ENCODE data around the gene SIPA1L3.
"Not testable (repeated sequence)": the region's sequence is repeated elsewhere in the genome, so short reads cannot be mapped to it uniquely, and the experiment has no call there.

SIPA1L3 gene

DNA sequence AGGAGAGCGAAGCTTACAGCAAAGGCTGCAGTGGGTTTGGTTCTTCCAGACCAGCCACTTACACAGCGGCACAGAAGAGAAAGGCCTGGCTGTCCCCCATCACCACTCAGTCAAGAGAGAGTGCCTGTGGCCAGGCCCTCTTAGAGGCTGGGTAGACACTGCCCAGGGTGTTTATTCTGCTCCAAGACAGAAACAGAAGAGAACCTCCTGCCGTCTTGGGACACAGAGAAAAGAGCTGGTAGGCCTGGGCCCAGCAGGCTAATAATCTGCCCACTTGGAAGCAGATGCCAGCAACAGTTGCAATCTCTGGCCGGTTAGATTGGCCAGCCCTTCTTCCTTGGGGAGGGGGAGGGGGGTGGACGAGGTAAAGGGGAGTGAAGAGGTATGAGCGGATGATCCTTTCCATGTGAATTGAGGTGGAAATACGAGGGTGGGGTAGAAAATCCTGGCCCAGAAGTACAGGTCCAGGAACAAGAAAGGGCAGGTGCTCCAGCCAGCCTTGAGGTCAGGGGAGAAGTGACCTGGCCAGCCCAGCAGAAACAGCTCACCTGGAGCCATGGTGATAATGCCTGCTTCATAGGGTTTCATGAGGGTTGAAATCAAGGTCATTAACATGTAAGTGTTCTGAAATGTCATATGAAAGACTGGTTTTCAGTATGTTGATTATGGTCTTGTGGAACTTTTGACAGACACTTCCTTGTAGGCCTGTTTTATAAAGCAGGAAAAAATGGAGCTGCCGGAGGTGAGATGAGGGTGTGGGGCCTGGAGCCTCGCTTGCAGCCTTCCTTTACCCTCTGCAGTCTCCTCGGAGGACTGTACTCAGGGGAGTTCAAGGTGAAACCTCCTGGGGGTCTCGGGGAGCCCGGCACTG, 116.9 kb downstream of the SIPA1L3 start:
- H3K36me3 Mint-ChIP-seq (ENCODE audit: low read depth) = peaks cover 14% of the 10 kb centered on the region
- peak overlapping the region; percentile 58 for H3K27ac Mint-ChIP-seq
- peaks cover 63% of the 10 kb centered on the region for H3K4me1 Mint-ChIP-seq (ENCODE audit: low read depth)
- intact Hi-C loops (cut with micrococcal nuclease) = no loop called here
- H3K9me3 Mint-ChIP-seq = no peaks in the 10 kb centered on the region
- H3K27me3 Mint-ChIP-seq = no peaks in the 10 kb centered on the region
- no peak overlapping the region for H3K4me3 Mint-ChIP-seq

DNA sequence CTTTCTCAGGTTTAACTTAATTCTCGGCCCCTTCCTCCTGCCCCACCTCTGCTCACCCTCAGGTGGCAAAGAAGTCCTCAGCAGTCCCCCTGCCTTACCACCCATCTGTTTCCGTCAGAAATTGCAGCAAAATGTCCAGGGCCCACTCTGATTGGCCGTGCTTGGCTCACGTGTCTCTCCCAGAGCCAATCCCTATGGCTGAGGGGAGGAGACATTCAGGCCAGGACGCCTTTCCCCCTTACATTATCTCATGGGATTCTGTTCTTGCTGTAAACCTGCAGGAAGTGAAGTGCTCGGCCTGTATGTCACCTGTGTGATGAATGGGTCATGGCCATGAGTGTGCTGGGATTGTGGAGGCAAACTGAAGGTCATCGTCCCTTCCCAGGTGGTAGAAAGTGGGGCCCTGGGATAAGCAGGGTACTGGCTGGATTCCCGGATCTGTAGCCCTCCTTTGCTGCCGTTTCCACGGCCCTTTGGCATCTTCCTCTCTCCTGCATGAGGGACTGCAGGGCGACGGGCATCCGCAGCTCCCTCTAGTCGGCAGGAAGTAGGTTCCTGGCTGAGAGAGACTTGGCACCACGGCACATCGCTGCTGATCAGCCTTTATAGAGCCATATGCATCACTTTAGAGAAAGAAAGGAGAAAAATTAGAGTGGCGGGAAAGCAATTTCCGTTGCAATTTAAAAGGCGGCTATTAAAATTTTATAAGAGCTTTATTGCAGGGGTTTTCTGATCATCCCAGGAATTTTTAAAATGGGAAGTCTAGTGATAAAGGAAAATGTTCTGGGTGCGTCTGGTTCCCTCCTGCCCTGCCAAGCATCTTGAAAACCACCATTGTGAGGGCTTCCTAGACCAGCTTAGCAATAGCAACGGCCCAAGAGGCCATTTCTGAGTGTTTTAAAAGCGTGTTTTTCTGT, 118.2 kb downstream of the SIPA1L3 start:
- H3K36me3 Mint-ChIP-seq (ENCODE audit: low read depth) = peaks cover 20% of the 10 kb centered on the region
- H3K27me3 Mint-ChIP-seq = no peaks in the 10 kb centered on the region
- no peak overlapping the region for H3K4me3 Mint-ChIP-seq
- H3K27ac Mint-ChIP-seq = no peak overlapping the region
- no peaks in the 10 kb centered on the region for H3K9me3 Mint-ChIP-seq
- peaks cover 50% of the 10 kb centered on the region for H3K4me1 Mint-ChIP-seq (ENCODE audit: low read depth)
- intact Hi-C loops (cut with micrococcal nuclease) = no loop called here

DNA sequence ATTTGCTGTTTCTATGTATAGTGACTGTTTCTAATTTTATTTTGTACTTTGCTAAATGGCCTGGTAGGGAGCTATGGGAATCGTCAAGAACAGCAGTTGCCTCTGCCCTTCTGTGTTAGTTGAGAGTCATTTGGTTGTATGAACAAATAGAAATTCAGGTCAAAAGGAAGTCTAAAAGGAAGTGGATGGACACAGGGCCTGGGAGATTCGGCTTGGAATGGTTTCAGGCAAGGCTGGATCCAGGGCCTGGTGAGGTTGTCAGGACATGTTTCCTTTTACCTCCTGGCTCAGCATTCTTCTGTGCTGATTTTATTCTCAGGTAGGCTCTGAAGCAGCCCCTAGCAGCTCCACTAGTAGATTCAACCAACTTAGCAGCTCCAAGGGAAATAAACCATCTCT, 118.9 kb downstream of the SIPA1L3 start:
- Mint-ChIP-seq H3K27ac (no peak overlapping the region), H3K36me3 (ENCODE audit: low read depth) (peaks cover 26% of the 10 kb centered on the region), H3K4me3 (no peak overlapping the region), H3K9me3 (no peaks in the 10 kb centered on the region), H3K4me1 (ENCODE audit: low read depth) (peaks cover 44% of the 10 kb centered on the region), H3K27me3 (peaks cover 2% of the 10 kb centered on the region)
- intact Hi-C loops (cut with micrococcal nuclease) = no loop called here

DNA sequence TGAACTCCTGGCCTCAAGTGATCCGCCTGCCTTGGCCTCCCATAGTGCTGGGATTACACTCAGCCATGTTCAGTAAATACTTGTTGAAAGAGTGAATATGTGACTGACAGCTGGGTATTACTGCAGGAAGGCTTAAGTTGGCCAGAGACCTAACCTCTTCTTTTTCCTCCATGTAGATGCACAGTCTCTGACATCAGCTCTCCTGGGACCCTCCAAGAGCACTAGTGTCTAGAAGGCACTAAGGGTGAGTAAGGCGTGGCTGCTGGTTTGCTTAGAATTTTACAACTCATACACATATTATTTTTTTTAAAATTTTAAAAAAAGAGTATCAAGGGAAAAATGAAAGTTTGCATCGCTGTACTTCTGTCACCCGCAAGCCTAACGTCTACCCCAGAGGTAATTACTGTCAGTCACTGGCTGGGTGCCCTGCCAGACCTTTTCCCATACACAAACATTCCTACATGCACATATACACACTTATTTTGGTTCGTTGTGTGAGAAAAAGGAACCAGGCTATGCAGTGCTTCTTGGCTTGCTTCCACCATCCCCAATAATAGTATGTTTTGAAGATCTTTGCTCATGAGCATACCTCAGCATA, 122.0 kb downstream of the SIPA1L3 start:
- Mint-ChIP-seq H3K9me3 (no peaks in the 10 kb centered on the region), H3K4me3 (no peak overlapping the region), H3K27ac (no peak overlapping the region), H3K27me3 (peaks cover 2% of the 10 kb centered on the region), H3K36me3 (ENCODE audit: low read depth) (peaks cover 34% of the 10 kb centered on the region), H3K4me1 (ENCODE audit: low read depth) (peaks cover 48% of the 10 kb centered on the region)
- intact Hi-C loops (cut with micrococcal nuclease) = no loop called here

DNA sequence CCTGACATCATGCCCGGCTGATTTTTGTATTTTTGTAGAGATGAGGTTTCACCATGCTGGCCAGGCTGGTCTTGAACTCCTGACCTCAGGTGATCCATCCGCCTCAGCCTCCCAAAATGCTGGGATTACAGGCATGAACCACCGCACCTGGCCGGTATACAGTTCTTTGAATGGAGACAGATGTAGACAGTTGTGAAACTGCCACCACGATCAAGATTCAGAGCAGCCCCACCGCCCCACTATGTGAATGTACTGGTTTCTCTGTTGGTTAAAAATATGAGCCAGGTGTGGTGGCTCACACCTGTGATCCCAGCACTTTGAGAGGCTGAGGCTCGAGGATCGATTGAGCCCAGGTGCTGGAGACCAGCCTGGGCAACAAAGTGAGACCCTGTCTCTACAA, 123.0 kb downstream of the SIPA1L3 start:
- Mint-ChIP-seq H3K4me1 (ENCODE audit: low read depth) (peaks cover 55% of the 10 kb centered on the region), H3K36me3 (ENCODE audit: low read depth) (peaks cover 34% of the 10 kb centered on the region)
- not testable (repeated sequence) for H3K9me3 Mint-ChIP-seq, H3K4me3 Mint-ChIP-seq, H3K27me3 Mint-ChIP-seq, H3K27ac Mint-ChIP-seq
- intact Hi-C loops (cut with micrococcal nuclease) = loop anchor here (5.0 to 10.0 kb wide), 3 partner anchors 52 to 123 kb away; partner anchors contain the start of genes SIPA1L3 and WDR87

DNA sequence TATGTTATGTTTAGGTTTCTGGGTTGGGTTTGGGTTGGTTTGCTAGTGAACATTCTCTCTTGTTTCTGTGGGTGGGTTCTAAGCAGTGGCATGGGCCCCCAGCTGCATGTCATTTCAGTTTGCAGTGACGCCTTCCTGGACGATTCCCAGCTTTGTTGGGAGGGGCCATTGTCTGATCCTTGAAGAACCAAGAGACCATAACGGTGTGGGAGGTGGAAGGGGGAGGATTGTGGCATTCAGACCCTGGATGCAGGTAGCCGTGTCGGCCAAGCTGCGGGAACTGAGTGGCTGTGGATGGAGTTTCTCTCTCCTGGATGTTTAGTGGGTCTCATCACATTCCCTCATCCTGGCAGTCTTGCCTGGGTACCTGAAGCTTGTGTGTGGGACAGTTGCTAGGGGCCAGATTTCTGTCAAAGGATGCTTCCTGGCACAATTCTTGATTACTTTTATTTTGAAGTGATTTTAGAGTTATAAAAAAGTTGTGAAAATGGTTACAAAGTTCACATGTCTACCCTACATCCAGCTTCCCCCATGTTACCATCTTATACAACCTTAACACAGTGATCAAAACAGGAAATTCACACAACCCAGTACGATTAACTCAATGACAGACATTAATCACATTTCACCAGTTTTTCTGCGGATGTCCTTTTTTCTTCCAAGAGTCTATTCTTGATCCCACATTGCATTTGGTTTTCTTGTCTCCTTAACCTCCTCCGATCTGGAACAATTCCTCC, 123.8 kb downstream of the SIPA1L3 start:
- Mint-ChIP-seq H3K9me3 (no peaks in the 10 kb centered on the region), H3K4me3 (no peak overlapping the region), H3K27me3 (peaks cover 9% of the 10 kb centered on the region), H3K36me3 (ENCODE audit: low read depth) (peaks cover 42% of the 10 kb centered on the region), H3K27ac (no peak overlapping the region), H3K4me1 (ENCODE audit: low read depth) (peaks cover 56% of the 10 kb centered on the region)
- intact Hi-C loops (cut with micrococcal nuclease) = loop anchor here (5.0 to 10.0 kb wide), 3 partner anchors 51 to 124 kb away; partner anchors contain the start of genes SIPA1L3 and WDR87

DNA sequence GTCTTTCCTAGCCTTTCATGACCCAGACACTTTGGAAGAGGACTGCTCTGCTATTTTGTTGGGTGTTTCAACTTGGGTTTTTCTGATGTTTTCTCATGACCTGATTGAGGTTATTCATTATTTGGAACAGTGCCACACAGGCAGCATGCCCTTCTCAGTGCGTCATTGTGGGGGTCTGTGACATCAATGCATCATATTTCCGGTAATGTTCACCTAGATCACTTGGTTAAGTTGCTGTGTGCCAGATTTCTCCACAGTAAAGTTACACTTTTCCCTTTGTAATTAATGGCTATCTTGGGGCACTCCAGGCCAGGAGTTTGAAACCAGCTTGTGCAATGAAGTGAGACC, 124.4 kb downstream of the SIPA1L3 start:
- H3K9me3 Mint-ChIP-seq = no peaks in the 10 kb centered on the region
- peaks cover 44% of the 10 kb centered on the region for H3K36me3 Mint-ChIP-seq (ENCODE audit: low read depth)
- intact Hi-C loops (cut with micrococcal nuclease) = loop anchor here (5.0 to 10.0 kb wide), 3 partner anchors 51 to 124 kb away; partner anchors contain the start of genes SIPA1L3 and WDR87
- H3K27ac Mint-ChIP-seq = no peak overlapping the region
- H3K4me1 Mint-ChIP-seq (ENCODE audit: low read depth) = peaks cover 58% of the 10 kb centered on the region
- H3K27me3 Mint-ChIP-seq = peaks cover 9% of the 10 kb centered on the region
- H3K4me3 Mint-ChIP-seq = no peak overlapping the region

DNA sequence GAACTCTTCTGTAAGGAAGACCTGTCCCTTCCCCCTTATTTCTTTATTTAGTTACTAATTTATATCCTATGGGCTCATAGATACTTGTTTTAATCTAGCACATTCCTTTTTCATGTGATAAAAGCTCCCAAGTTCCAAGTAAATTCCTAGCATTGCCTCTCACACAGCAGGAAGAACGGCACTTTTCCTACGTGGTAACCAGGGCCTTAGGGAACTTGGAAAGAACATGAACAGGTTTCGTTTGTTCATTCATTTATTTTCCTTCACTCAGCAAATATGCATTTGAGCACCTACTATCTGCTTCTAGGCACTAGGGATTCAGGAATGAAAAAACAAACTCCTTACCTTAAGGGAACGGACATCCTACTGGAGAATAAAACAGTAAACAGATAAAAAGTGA, 125.1 kb downstream of the SIPA1L3 start:
- Mint-ChIP-seq H3K9me3 (no peaks in the 10 kb centered on the region), H3K4me1 (ENCODE audit: low read depth) (peaks cover 63% of the 10 kb centered on the region), H3K4me3 (no peak overlapping the region), H3K36me3 (ENCODE audit: low read depth) (peaks cover 51% of the 10 kb centered on the region), H3K27me3 (peaks cover 9% of the 10 kb centered on the region), H3K27ac (no peak overlapping the region)
- intact Hi-C loops (cut with micrococcal nuclease) = loop anchor here (5.0 to 10.0 kb wide), 3 partner anchors 50 to 125 kb away; partner anchors contain the start of genes SIPA1L3 and WDR87

DNA sequence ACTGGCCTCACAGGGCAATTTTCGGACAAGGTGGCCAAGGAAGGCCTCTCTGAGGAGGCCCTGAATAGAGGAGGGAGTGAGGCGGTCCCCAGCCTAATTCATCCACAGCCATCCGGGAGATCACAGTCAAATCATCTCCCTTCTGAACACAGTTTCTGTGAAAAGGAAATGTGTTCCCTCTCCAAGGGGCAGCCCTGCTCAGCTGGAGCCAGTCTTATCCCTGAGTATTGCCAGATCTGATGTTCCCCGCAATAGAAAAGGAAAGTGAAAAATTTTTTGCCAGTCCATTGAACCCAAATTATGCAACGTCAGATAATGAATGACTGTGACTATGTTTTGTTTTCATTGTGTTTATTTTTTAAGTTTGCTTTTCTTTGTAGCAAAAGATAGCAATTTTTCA, 125.9 kb downstream of the SIPA1L3 start:
- peaks cover 71% of the 10 kb centered on the region for H3K4me1 Mint-ChIP-seq (ENCODE audit: low read depth)
- peak overlapping the region; percentile 80 for H3K27ac Mint-ChIP-seq

DNA sequence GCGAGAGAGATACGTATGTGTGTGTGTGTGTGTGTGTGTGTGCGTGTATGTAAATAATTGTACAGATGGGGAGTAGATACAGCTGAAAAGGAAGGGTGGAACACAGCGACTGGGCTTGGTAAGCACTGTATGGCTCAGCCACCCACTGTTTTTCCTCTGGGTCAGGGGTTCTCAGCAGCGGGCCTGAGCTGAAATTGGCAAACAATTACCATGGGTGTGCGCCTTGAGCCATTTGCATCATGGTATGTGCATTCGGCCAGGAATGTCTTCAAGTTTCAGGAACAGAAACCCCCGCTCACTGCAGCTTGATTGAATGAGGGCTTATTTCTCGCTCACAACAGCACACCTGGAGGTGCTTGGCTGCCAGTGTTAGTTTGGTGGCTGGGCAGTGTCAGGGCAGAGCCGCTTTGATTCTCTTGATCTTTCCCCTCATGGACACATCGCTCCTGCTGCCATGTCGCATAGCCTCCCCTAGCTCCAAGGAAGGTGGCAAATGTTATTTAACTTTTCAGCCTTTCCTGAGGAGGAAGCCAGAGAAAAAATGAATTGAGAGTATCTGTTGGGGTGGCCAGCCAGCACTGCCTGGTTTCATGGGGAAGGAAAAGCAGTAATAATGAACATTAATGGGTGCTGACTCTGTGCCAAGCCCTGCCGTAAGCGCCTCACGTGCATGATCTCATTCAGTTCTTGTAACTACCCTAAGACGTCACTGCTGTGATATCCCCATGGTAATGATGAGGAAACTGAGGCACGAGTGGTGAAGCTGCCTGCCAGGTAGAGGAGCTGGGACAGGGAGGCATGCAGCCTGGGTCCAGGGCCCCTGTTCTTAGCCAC, 126.9 kb downstream of the SIPA1L3 start:
- peaks cover 9% of the 10 kb centered on the region for H3K27me3 Mint-ChIP-seq
- intact Hi-C loops (cut with micrococcal nuclease) = loop anchor here (2.0 to 10.0 kb wide), 4 partner anchors 15 to 127 kb away; partner anchors contain the start of genes SIPA1L3 and WDR87
- H3K9me3 Mint-ChIP-seq = no peaks in the 10 kb centered on the region
- H3K27ac Mint-ChIP-seq = peak overlapping the region; percentile 80
- H3K36me3 Mint-ChIP-seq (ENCODE audit: low read depth) = peaks cover 49% of the 10 kb centered on the region
- H3K4me1 Mint-ChIP-seq (ENCODE audit: low read depth) = peaks cover 67% of the 10 kb centered on the region
- peak overlapping the region; percentile 17 for H3K4me3 Mint-ChIP-seq

More for the DNA sequence above, 125.9 kb downstream of the SIPA1L3 start:
- Mint-ChIP-seq H3K36me3 (ENCODE audit: low read depth) (peaks cover 57% of the 10 kb centered on the region), H3K9me3 (no peaks in the 10 kb centered on the region), H3K4me3 (no peak overlapping the region), H3K27me3 (peaks cover 9% of the 10 kb centered on the region)
- intact Hi-C loops (cut with micrococcal nuclease) = loop anchor here (5.0 to 10.0 kb wide), 3 partner anchors 49 to 126 kb away; partner anchors contain the start of genes SIPA1L3 and WDR87

DNA sequence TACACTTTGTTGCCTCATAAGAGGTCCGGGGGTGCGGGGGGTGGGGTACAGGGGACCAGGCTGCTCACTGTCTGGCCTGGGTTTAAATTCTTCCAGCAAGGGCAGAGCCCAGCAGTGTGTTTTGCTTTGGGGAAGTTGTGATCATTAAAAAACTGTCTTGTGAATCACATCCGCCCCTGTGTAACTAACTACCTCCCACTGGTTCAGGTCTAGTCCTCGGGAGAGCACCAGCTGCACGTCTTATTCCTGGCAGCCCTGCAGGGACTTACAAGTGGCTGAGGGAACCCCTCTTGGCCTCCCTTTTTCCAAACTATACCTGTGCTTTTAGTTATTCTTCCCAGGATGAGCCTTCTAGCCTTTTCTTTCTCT, 127.5 kb downstream of the SIPA1L3 start:
- Mint-ChIP-seq H3K27me3 (peaks cover 9% of the 10 kb centered on the region), H3K27ac (peak overlapping the region; percentile 80), H3K9me3 (no peaks in the 10 kb centered on the region), H3K36me3 (ENCODE audit: low read depth) (peaks cover 48% of the 10 kb centered on the region), H3K4me3 (no peak overlapping the region), H3K4me1 (ENCODE audit: low read depth) (peaks cover 67% of the 10 kb centered on the region)
- intact Hi-C loops (cut with micrococcal nuclease) = loop anchor here (2.0 to 10.0 kb wide), 4 partner anchors 14 to 127 kb away; partner anchors contain the start of genes SIPA1L3 and WDR87

All from dendritic cell treated with granulocyte-macrophage colony-stimulating factor and Interleukin-4, amounts not matched to agents 40 ng/mL and 50 ng/mL, for 4 days (primary cell).